ENCODE data around the gene PEMT. TPM values are rescaled to one million over a fixed set of nuclear protein-coding genes. Genes with fewer than 3 reads are reported as not detected.

The PEMT gene
- total and polyA plus RNA-seq, 2 experiments from 2014 or later = 54.8 to 55.2 TPM

DNA sequence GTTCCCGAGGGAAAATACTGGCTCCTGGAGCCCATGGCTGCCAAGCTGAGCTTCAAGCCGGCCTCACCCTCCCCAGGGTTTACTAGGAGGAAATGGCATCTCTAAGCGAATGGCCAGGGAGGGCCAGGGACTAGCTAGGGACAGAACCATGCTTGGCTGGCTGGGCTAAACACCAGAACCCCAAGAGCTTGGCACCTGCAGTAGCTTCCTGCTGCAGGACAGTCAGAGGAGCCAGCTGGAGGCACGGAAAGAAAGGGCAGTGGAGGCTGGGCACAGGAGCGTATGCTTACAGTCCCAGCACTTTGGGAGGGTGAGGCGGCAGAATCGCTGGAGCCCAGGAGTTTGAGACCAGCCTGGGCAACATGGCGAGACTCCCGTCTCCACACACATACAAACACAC, 33.7 kb downstream of the PEMT start (continued):
- no peak for TF ChIP-seq ZNF114 (CRISPR knock-in tag; IDR thresholded peaks at IDR 0.05)

DNA sequence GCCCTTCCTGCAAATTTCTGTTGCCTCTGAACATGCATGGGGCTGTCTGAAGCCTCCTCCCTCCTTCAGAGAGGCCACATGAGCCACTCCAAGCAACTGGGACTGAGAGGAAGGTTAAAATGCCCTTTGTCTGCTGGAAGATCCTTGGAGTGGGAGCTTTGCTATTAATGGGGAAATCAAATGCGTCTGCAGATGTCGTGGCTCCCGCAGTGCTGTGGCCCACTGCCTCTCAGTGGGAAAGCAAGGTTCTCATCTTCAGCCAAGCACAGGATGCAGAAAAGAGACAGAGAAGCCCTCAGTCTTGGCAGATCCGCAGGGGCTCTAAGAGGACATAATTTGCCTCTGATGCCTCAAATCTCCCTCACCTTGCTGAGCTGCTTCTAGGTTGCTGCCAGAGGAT, 34.8 kb downstream of the PEMT start:
- no peaks in the 10 kb centered on the region for H3K36me3 Mint-ChIP-seq (ENCODE audit: low read depth)
- no peaks in the 10 kb centered on the region for H3F3A ChIP-seq (replicated peaks; ENCODE audit: low read depth)
- TF ChIP-seq, protein P1, sequence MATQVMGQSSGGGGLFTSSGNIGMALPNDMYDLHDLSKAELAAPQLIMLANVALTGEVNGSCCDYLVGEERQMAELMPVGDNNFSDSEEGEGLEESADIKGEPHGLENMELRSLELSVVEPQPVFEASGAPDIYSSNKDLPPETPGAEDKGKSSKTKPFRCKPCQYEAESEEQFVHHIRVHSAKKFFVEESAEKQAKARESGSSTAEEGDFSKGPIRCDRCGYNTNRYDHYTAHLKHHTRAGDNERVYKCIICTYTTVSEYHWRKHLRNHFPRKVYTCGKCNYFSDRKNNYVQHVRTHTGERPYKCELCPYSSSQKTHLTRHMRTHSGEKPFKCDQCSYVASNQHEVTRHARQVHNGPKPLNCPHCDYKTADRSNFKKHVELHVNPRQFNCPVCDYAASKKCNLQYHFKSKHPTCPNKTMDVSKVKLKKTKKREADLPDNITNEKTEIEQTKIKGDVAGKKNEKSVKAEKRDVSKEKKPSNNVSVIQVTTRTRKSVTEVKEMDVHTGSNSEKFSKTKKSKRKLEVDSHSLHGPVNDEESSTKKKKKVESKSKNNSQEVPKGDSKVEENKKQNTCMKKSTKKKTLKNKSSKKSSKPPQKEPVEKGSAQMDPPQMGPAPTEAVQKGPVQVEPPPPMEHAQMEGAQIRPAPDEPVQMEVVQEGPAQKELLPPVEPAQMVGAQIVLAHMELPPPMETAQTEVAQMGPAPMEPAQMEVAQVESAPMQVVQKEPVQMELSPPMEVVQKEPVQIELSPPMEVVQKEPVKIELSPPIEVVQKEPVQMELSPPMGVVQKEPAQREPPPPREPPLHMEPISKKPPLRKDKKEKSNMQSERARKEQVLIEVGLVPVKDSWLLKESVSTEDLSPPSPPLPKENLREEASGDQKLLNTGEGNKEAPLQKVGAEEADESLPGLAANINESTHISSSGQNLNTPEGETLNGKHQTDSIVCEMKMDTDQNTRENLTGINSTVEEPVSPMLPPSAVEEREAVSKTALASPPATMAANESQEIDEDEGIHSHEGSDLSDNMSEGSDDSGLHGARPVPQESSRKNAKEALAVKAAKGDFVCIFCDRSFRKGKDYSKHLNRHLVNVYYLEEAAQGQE (IDR thresholded peaks at IDR 0.05; ENCODE audit: unreplicated experiment) = no peak
- TF ChIP-seq EZH2 (IDR thresholded peaks at IDR 0.05; ENCODE audit: low read depth, unreplicated experiment) (no peak), STAT1 (IDR thresholded peaks at IDR 0.05; ENCODE audit: unreplicated experiment) (no peak), NANOG (IDR thresholded peaks at IDR 0.05; ENCODE audit: borderline replicate concordance) (no peak), CREB1 (CRISPR knock-in tag; IDR thresholded peaks at IDR 0.05; ENCODE audit: low read depth) (no peak), ZNF331 (CRISPR knock-in tag; IDR thresholded peaks at IDR 0.05; ENCODE audit: low read depth) (no peak), POLR2AphosphoS5 (IDR thresholded peaks at IDR 0.05; ENCODE audit: low read depth) (no peak)
- TF ChIP-seq, protein P2, sequence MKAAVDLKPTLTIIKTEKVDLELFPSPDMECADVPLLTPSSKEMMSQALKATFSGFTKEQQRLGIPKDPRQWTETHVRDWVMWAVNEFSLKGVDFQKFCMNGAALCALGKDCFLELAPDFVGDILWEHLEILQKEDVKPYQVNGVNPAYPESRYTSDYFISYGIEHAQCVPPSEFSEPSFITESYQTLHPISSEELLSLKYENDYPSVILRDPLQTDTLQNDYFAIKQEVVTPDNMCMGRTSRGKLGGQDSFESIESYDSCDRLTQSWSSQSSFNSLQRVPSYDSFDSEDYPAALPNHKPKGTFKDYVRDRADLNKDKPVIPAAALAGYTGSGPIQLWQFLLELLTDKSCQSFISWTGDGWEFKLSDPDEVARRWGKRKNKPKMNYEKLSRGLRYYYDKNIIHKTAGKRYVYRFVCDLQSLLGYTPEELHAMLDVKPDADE (IDR thresholded peaks at IDR 0.05) = no peak
- H2AFZ ChIP-seq = no peak overlapping the region
- no peak overlapping the region for H3K4me2 ChIP-seq
- ATAC-seq (no peak), DNase-seq (ENCODE audit: low spot score) (no peak)
- H3K36me3 ChIP-seq (ENCODE audit: insufficient read depth) = no peaks in the 10 kb centered on the region
- H3K27ac ChIP-seq (ENCODE audit: low read depth) = no peak overlapping the region
- no peaks in the 10 kb centered on the region for H3K27me3 ChIP-seq (ENCODE audit: insufficient read depth)
- H3K4me3 ChIP-seq = no peak overlapping the region
- H3K4me3 Mint-ChIP-seq = no peak overlapping the region
- no peaks in the 10 kb centered on the region; the same call in 1 of the 2 replicates for H4K20me1 ChIP-seq (replicated peaks; ENCODE audit: insufficient read depth)
- H3K9me3 Mint-ChIP-seq = no peaks in the 10 kb centered on the region
- no peaks in the 10 kb centered on the region for H3K79me2 ChIP-seq (replicated peaks; ENCODE audit: insufficient read depth)
- H3K27me3 Mint-ChIP-seq (ENCODE audit: insufficient read depth, low read depth, poor library complexity) = peaks cover 6% of the 10 kb centered on the region
- H3K4me1 ChIP-seq (ENCODE audit: insufficient read depth) = no peaks in the 10 kb centered on the region
- H3K4me1 Mint-ChIP-seq = no peaks in the 10 kb centered on the region; the same call in 2 of the 3 replicates
- no peak overlapping the region; the same call in 1 of the 2 replicates for H3K27ac Mint-ChIP-seq
- H3K9me2 ChIP-seq (ENCODE audit: insufficient read depth) = no peaks in the 10 kb centered on the region

DNA sequence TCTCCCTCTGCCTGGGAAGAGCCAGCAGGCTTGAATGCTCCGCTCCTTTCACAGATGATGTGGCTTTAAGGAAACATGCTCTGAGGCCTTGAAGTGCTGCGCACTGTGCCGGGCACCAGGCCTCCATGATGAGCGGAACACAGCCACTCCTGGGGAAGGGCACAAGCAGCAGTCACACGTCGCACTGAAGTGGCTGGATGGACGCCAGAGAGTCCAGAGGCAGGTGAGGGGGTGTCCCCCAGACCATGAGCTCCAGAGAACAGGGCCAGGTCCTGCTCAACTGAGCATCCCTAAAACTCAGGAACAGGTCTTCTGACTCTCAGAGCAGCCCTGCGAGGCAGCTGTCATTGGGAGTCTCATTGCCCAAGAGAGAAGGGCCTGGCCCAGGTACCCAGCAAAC, 35.6 kb downstream of the PEMT start:
- peaks cover 4% of the 10 kb centered on the region; the same call in 1 of the 3 replicates for H3K4me1 Mint-ChIP-seq
- H3K27me3 Mint-ChIP-seq (ENCODE audit: insufficient read depth, low read depth, poor library complexity) = peaks cover 9% of the 10 kb centered on the region
- no peak overlapping the region for H3K4me3 Mint-ChIP-seq
- H3K4me3 ChIP-seq = no peak overlapping the region
- no peak for DNase-seq (ENCODE audit: low spot score)
- H2AFZ ChIP-seq = no peak overlapping the region
- no peak overlapping the region for H3K27ac ChIP-seq (ENCODE audit: low read depth)
- H3K36me3 Mint-ChIP-seq (ENCODE audit: low read depth) = no peaks in the 10 kb centered on the region
- H3K4me2 ChIP-seq = no peak overlapping the region
- H3K27ac Mint-ChIP-seq = no peak overlapping the region
- no peaks in the 10 kb centered on the region for H3F3A ChIP-seq (replicated peaks; ENCODE audit: low read depth)
- ATAC-seq = no peak
- no peaks in the 10 kb centered on the region; the same call in 1 of the 2 replicates for H4K20me1 ChIP-seq (replicated peaks; ENCODE audit: insufficient read depth)
- no peaks in the 10 kb centered on the region for H3K9me2 ChIP-seq (ENCODE audit: insufficient read depth)
- H3K36me3 ChIP-seq (ENCODE audit: insufficient read depth) = no peaks in the 10 kb centered on the region
- no peaks in the 10 kb centered on the region for H3K9me3 Mint-ChIP-seq
- H3K4me1 ChIP-seq (ENCODE audit: insufficient read depth) = no peaks in the 10 kb centered on the region
- no peaks in the 10 kb centered on the region for H3K27me3 ChIP-seq (ENCODE audit: insufficient read depth)
- no peaks in the 10 kb centered on the region for H3K79me2 ChIP-seq (replicated peaks; ENCODE audit: insufficient read depth)
- TF ChIP-seq STAT1 (IDR thresholded peaks at IDR 0.05; ENCODE audit: unreplicated experiment) (no peak), NANOG (IDR thresholded peaks at IDR 0.05; ENCODE audit: borderline replicate concordance) (no peak), ZNF331 (CRISPR knock-in tag; IDR thresholded peaks at IDR 0.05; ENCODE audit: low read depth) (no peak), POLR2AphosphoS5 (IDR thresholded peaks at IDR 0.05; ENCODE audit: low read depth) (no peak)
- TF ChIP-seq, protein P3, sequence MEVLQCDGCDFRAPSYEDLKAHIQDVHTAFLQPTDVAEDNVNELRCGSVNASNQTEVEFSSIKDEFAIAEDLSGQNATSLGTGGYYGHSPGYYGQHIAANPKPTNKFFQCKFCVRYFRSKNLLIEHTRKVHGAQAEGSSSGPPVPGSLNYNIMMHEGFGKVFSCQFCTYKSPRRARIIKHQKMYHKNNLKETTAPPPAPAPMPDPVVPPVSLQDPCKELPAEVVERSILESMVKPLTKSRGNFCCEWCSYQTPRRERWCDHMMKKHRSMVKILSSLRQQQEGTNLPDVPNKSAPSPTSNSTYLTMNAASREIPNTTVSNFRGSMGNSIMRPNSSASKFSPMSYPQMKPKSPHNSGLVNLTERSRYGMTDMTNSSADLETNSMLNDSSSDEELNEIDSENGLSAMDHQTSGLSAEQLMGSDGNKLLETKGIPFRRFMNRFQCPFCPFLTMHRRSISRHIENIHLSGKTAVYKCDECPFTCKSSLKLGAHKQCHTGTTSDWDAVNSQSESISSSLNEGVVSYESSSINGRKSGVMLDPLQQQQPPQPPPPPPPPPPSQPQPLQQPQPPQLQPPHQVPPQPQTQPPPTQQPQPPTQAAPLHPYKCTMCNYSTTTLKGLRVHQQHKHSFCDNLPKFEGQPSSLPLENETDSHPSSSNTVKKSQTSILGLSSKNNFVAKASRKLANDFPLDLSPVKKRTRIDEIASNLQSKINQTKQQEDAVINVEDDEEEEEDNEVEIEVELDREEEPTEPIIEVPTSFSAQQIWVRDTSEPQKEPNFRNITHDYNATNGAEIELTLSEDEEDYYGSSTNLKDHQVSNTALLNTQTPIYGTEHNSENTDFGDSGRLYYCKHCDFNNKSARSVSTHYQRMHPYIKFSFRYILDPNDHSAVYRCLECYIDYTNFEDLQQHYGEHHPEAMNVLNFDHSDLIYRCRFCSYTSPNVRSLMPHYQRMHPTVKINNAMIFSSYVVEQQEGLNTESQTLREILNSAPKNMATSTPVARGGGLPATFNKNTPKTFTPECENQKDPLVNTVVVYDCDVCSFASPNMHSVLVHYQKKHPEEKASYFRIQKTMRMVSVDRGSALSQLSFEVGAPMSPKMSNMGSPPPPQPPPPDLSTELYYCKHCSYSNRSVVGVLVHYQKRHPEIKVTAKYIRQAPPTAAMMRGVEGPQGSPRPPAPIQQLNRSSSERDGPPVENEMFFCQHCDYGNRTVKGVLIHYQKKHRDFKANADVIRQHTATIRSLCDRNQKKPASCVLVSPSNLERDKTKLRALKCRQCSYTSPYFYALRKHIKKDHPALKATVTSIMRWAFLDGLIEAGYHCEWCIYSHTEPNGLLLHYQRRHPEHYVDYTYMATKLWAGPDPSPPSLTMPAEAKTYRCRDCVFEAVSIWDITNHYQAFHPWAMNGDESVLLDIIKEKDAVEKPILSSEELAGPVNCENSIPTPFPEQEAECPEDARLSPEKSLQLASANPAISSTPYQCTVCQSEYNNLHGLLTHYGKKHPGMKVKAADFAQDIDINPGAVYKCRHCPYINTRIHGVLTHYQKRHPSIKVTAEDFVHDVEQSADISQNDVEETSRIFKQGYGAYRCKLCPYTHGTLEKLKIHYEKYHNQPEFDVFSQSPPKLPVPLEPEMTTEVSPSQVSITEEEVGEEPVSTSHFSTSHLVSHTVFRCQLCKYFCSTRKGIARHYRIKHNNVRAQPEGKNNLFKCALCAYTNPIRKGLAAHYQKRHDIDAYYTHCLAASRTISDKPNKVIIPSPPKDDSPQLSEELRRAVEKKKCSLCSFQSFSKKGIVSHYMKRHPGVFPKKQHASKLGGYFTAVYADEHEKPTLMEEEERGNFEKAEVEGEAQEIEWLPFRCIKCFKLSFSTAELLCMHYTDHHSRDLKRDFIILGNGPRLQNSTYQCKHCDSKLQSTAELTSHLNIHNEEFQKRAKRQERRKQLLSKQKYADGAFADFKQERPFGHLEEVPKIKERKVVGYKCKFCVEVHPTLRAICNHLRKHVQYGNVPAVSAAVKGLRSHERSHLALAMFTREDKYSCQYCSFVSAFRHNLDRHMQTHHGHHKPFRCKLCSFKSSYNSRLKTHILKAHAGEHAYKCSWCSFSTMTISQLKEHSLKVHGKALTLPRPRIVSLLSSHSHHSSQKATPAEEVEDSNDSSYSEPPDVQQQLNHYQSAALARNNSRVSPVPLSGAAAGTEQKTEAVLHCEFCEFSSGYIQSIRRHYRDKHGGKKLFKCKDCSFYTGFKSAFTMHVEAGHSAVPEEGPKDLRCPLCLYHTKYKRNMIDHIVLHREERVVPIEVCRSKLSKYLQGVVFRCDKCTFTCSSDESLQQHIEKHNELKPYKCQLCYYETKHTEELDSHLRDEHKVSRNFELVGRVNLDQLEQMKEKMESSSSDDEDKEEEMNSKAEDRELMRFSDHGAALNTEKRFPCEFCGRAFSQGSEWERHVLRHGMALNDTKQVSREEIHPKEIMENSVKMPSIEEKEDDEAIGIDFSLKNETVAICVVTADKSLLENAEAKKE (CRISPR knock-in tag; IDR thresholded peaks at IDR 0.05) = no peak
